Gastrocnemius medialis (tissue), 4 donors: ENCODE results near the gene SEMA3C. TPM values are rescaled to one million over a fixed set of nuclear protein-coding genes. Genes with fewer than 3 reads are reported as not detected.

Experiments
- ATAC-seq, 2 donors: fragments of 150-250 bp; one replicate each; pipeline ENCODE4 v1.9.1; 2016
- DNase-seq, 2 donors: peaks; one replicate each; pipeline ENCODE4 v3.0.0-alpha.2; 2019
- H3K27ac ChIP-seq, 4 donors: fragments of 200-600 bp; sonication (generic); 1 replicate in 1 of 4; 2 replicates in 3 of 4; pipeline ENCODE4 v1.5.1; 2016 to 2018; ENCODE audit warnings: mild to moderate bottlenecking in 2 of 4, moderate library complexity in 1 of 4
- H3K27me3 ChIP-seq, 3 donors: fragments of 200-600 bp; sonication (generic) in 2 of 3; 1 replicate in 1 of 3; 2 replicates in 2 of 3; pipeline versions ENCODE4 v1.5.1 to v1.6.0; 2016 to 2019; ENCODE audit warnings: mild to moderate bottlenecking in 1 of 3, moderate library complexity in 1 of 3
- H3K36me3 ChIP-seq, 2 donors: fragments of 200-600 bp; sonication (generic) in 1 of 2; one replicate each; pipeline ENCODE4 v1.5.1; 2017 to 2018
- H3K4me1 ChIP-seq, 2 donors: fragments of 200-600 bp; sonication (generic) in 1 of 2; one replicate each; pipeline ENCODE4 v1.5.1; 2016 to 2017; ENCODE audit warnings: mild to moderate bottlenecking in 2 of 2
- H3K4me3 ChIP-seq, 4 donors: fragments of 200-600 bp; sonication (generic) in 3 of 4; 1 replicate in 1 of 4; 2 replicates in 3 of 4; pipeline ENCODE4 v1.5.1; 2016 to 2019; ENCODE audit warnings: mild to moderate bottlenecking in 2 of 4
- H3K9me3 ChIP-seq, 3 donors: fragments of 200-600 bp; sonication (generic) in 2 of 3; 1 replicate in 1 of 3; 2 replicates in 2 of 3; pipeline ENCODE4 v1.5.1; 2016 to 2019
- CTCF ChIP-seq, 5 experiments: fragments of 450-650 bp in 3 of 5; fragments of 200-600 bp in 2 of 5; sonication (generic) in 2 of 5; IDR thresholded peaks in 4 of 5; conservative IDR thresholded peaks in 1 of 5; 1 replicate in 4 of 5; 2 replicates in 1 of 5; pipeline ENCODE4 v1.5.1; 2016 to 2019; ENCODE audit warnings: antibody characterized with exemption in 5 of 5, mild to moderate bottlenecking in 3 of 5, moderate library complexity in 3 of 5
- POLR2A ChIP-seq, 2 donors: fragments of 450-650 bp; IDR thresholded peaks; one replicate each; pipeline ENCODE4 v1.6.1; 2017; ENCODE audit warnings: antibody characterized with exemption in 2 of 2, mild to moderate bottlenecking in 2 of 2, moderate library complexity in 2 of 2
- in situ Hi-C, 4 donors: fragments of 200-750 bp; cut with MboI; loops; one replicate each; pipeline versions ENCODE4 v1.15.0 to v1.8.0; 2017; ENCODE audit warnings: low sequenced_read_pairs in 4 of 4
- intact Hi-C: fragments of 100-400 bp; cut with DNase I; formaldehyde crosslinking; loops from one replicate; pipeline ENCODE4 v1.15.1; 2023; ENCODE audit warnings: low total_unique reads
- total RNA-seq, 4 donors: library from RNA; depleted of rRNA; stranded (reverse); fragments of >200 nt; gene quantifications; one replicate each; pipeline versions ENCODE4 v1.1.0 to v1.2.3, GENCODE V29; 2016

The SEMA3C gene
- total RNA-seq, 4 donors from 2014 or later: 5.4 to 58.5 (median 30.3) TPM

GRCh38 chr7:80889525-80889924 is 29.3 kb downstream of the SEMA3C start:
- intact Hi-C loops: no loop called here
- ATAC-seq (no peak), DNase-seq (no peak)
- peaks cover 12 to 14% of the 10 kb centered on the region in 2 donors for H3K4me1 ChIP-seq
- H3K4me3 ChIP-seq: no peak overlapping the region
- TF ChIP-seq CTCF (IDR thresholded peaks at IDR 0.05 in 4 of 5, conservative IDR thresholded peaks at IDR 0.05 in 1 of 5): no peak
- no peak for TF ChIP-seq POLR2A (IDR thresholded peaks at IDR 0.05)
- H3K27me3 ChIP-seq: no peaks in the 10 kb centered on the region
- no peaks in the 10 kb centered on the region for H3K9me3 ChIP-seq
- H3K36me3 ChIP-seq: no peaks in the 10 kb centered on the region
- H3K27ac ChIP-seq: no peak overlapping the region
- in situ Hi-C loops: no loop called here

- Histone ChIP-seq H3K9me3 (no peaks in the 10 kb centered on the region), H3K4me1 (peaks cover 14% of the 10 kb centered on the region in 2 donors), H3K27ac (no peak overlapping the region), H3K4me3 (no peak overlapping the region), H3K36me3 (no peaks in the 10 kb centered on the region), H3K27me3 (no peaks in the 10 kb centered on the region)
- TF ChIP-seq POLR2A (IDR thresholded peaks at IDR 0.05) (no peak), CTCF (IDR thresholded peaks at IDR 0.05 in 4 of 5, conservative IDR thresholded peaks at IDR 0.05 in 1 of 5) (no peak)
- intact Hi-C loops: no loop called here
- DNase-seq (no peak), ATAC-seq (no peak)
- in situ Hi-C loops: no loop called here
Observed at GRCh38 chr7:80885757-80886156, 33.1 kb downstream of the SEMA3C start.

- intact Hi-C loops (no loop called here), in situ Hi-C loops (no loop called here)
- H3K27ac ChIP-seq: peak overlapping the region in 2 of 4 donors; percentile 50 to 71
Observed at GRCh38 chr7:80884511-80885195, 34.2 kb downstream of the SEMA3C start.

GRCh38 chr7:80883154-80884025 is 35.5 kb downstream of the SEMA3C start:
- in situ Hi-C loops (no loop called here), intact Hi-C loops (no loop called here)
- no peaks in the 10 kb centered on the region for H3K36me3 ChIP-seq
- H3K4me3 ChIP-seq: no peak overlapping the region
- ATAC-seq (peak; percentile 74 to 97), DNase-seq (no peak)
- no peaks in the 10 kb centered on the region for H3K9me3 ChIP-seq
- no peaks in the 10 kb centered on the region for H3K27me3 ChIP-seq
- peak overlapping the region; percentile 33 to 71 (median 53) for H3K27ac ChIP-seq
- peaks cover 9 to 10% of the 10 kb centered on the region in 2 donors for H3K4me1 ChIP-seq
- TF ChIP-seq POLR2A (IDR thresholded peaks at IDR 0.05) (no peak), CTCF (IDR thresholded peaks at IDR 0.05 in 4 of 5, conservative IDR thresholded peaks at IDR 0.05 in 1 of 5) (no peak)

More at GRCh38 chr7:80884511-80885195, 34.2 kb downstream of the SEMA3C start:
- no peaks in the 10 kb centered on the region for H3K9me3 ChIP-seq
- TF ChIP-seq POLR2A (IDR thresholded peaks at IDR 0.05): no peak
- no peak for TF ChIP-seq CTCF (IDR thresholded peaks at IDR 0.05 in 4 of 5, conservative IDR thresholded peaks at IDR 0.05 in 1 of 5)
- H3K36me3 ChIP-seq: no peaks in the 10 kb centered on the region
- no peak overlapping the region for H3K4me3 ChIP-seq
- H3K27me3 ChIP-seq: no peaks in the 10 kb centered on the region
- no peak for ATAC-seq
- DNase-seq: no peak
- H3K4me1 ChIP-seq: peaks cover 9 to 10% of the 10 kb centered on the region in 2 donors
